PFSK-1 (cell line): Measurements from ENCODE around the gene RPP14.

Experiments
- FOXP2 ChIP-seq: optimal IDR thresholded peaks from 2 replicates; pipeline ENCODE3; 2011; ENCODE audit warnings: borderline replicate concordance, control low read depth, inconsistent platforms; ENCODE audit not compliant: insufficient read depth; ENCODE audit errors: extremely low read length, extremely low read depth
- POLR2AphosphoS5 ChIP-seq: IDR thresholded peaks from 2 replicates; pipeline ENCODE4 v1.6.1; 2012; ENCODE audit warnings: low read depth, mild to moderate bottlenecking, control low read depth, low read length, moderate library complexity
- REST ChIP-seq, 2 experiments: IDR thresholded peaks; 2 replicates each; pipeline versions ENCODE4 v1.6.1 to v1.8.0; 2011 to 2012; ENCODE audit warnings: low read depth in 2 of 2, low read length in 2 of 2, control low read depth in 1 of 2, inconsistent platforms in 1 of 2, mild to moderate bottlenecking in 1 of 2, moderate library complexity in 1 of 2; ENCODE audit not compliant: insufficient read depth in 1 of 2
- SIN3A ChIP-seq: IDR thresholded peaks from 2 replicates; pipeline ENCODE4 v1.6.1; 2012; ENCODE audit warnings: mild to moderate bottlenecking, low read length, moderate library complexity, borderline replicate concordance; ENCODE audit not compliant: insufficient read depth
- TAF1 ChIP-seq: IDR thresholded peaks from 2 replicates; pipeline ENCODE4 v1.6.1; 2012; ENCODE audit warnings: low read length, control low read depth, borderline replicate concordance; ENCODE audit not compliant: insufficient read depth

The RPP14 gene

GRCh38 chr3:58369038-58369437 is 63.0 kb downstream of the RPP14 start:
- TF ChIP-seq SIN3A (no peak), FOXP2 (no peak), POLR2AphosphoS5 (no peak), REST (IDR thresholded peaks at IDR 0.05; ENCODE audit: insufficient read depth in 1 of 2, low read depth in 2 of 2, low read length in 2 of 2) (no peak), TAF1 (no peak)
